ENCODE measurements around the gene ARL6IP6.
A peak's percentile ranks its signal among the peaks of the same experiment; 100 is the strongest.
"Not testable (repeated sequence)": the region's sequence is repeated elsewhere in the genome, so short reads cannot be mapped to it uniquely, and the experiment has no call there.

The ARL6IP6 gene

DNA sequence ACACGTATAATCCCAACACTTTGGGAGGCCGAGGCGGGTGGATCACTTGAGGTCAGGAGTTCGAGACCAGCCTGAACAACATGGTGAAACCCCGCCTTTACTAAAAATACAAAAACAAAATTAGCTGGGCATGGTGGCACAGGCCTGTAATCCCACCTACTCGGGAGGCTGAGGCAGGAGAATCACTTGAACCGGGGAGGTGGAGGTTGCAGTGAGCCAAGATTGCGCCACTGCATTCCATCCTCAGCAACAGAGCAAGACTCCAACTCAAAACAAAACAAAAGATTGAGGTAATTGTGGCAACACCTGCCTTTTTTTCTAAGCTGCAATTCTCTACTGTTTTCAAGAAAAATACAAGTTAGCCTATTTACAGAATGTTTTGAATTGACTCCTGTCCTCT is 4.2 kb downstream of the ARL6IP6 start:
- DNase-seq (ENCODE audit: low spot score), result not testable (repeated sequence)

- DNase-seq (ENCODE audit: low spot score), result no peak
These were observed 5.5 kb downstream of the ARL6IP6 start for GRCh38 chr2:152723918-152724317.

DNA sequence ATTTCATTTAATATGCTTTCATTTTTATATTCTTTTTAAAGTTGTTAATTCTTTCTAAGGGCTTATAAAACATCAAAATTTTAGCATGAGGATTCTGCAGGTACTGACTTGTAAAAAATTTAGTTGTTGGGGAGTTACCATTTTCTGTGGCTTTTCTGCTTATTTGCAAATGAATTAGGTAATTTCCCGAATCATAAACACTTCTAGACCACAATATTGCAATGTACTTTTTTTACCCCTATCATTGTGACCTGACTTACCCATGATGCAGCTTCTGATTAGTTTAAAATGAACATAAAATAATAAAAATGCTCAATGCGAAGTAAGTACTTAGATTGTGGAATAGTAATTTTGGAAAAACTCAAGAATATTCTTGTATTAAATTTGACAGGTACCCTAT is 11.4 kb downstream of the ARL6IP6 start:
- no peak for DNase-seq (ENCODE audit: low spot score)

- DNase-seq (ENCODE audit: low spot score), result no peak
These were observed 12.3 kb downstream of the ARL6IP6 start for GRCh38 chr2:152730591-152731333.

DNA sequence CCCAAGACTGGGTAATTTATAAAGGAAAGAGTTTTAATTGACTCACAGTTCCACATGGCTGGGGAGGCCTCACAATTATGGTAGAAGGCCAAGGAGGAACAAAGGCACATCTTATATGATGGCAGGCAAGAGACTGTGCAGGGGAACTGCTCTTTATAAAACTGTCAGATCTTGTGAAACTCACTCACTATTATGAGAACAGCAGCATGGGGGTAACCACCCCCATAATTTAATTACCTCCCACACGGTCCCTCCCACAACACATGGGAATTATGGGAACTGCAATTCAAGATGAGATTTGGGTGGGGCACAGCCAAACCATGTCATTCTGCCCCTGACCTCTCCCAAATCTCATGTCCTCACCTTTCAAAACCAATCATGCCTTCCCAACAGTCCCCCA is 19.1 kb downstream of the ARL6IP6 start:
- not testable (repeated sequence) for DNase-seq (ENCODE audit: low spot score)

DNA sequence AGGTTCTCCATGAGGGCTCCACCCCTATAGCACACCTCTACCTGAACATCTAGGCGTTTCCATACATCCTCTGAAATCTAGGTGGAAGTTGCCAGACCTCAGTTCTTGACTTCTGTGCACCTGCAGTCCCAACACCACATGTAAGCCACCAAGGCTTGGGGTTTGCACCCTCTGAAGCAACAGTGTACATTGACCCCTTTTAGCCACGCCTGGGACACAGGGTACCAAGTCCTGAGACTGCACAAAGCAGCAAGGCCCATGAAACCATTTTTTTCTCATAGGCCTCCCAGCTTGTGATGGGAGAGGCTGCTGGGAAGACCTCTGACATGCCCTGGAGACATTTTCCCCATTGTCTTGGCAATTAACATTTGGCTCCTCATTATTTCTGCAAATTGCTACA is 20.0 kb downstream of the ARL6IP6 start:
- no peak for DNase-seq (ENCODE audit: low spot score)

- not testable (repeated sequence) for DNase-seq (ENCODE audit: low spot score)
These were observed 21.3 kb downstream of the ARL6IP6 start for GRCh38 chr2:152739705-152740104.

- peak; percentile 16 for DNase-seq (ENCODE audit: low spot score)
These were observed 22.4 kb downstream of the ARL6IP6 start for GRCh38 chr2:152740743-152741328.

GRCh38 chr2:152743002-152743401 is 24.6 kb downstream of the ARL6IP6 start:
- DNase-seq (ENCODE audit: low spot score), result peak; percentile 21

GRCh38 chr2:152747751-152748150 is 29.3 kb downstream of the ARL6IP6 start:
- DNase-seq (ENCODE audit: low spot score), result not testable (repeated sequence)

DNA sequence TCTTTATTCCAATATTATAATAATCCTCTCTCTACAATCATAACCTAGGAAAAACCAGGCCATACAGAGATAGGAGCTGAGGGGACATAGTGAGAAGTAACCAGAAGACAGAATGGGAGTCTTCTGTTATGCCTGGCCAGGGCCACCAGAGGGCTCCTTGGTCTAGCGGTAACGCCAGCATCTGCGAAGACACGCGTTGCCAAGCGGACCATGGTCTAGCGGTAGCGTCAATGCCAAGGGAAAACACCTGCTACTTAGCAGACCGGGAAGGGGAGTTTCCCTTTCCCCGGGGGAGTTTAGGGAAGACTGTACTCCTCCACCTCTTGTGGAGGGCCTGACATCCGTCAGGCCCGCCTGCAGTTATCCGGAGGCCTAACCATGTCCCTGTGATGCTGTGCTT is 36.6 kb downstream of the ARL6IP6 start:
- no peak for DNase-seq (ENCODE audit: low spot score)

GRCh38 chr2:152759290-152760072 is 41.1 kb downstream of the ARL6IP6 start:
- DNase-seq (ENCODE audit: low spot score), result no peak

- no peak for DNase-seq (ENCODE audit: low spot score)
These were observed 42.8 kb downstream of the ARL6IP6 start for GRCh38 chr2:152761214-152761613.

DNA sequence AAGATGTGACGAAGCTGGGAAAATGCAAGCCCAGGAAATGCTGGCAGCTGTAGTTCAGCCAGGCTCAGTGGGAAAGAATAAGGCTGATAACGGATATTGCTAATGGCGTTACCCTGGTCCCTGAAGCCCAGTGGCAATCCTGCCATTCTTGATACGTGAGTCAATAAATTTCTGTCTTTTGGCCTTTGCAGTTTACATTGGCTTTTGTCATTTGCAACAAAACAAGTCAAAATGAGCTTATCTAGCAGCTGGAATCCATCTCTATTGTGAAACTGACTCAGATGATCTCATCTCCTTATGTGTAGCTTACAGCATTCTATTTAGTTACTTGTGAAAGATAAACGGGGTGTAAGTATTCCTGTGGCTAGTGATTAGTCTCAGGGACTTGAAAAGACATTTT is 43.8 kb downstream of the ARL6IP6 start:
- no peak for DNase-seq (ENCODE audit: low spot score)

GRCh38 chr2:152763208-152763607 is 44.8 kb downstream of the ARL6IP6 start:
- DNase-seq (ENCODE audit: low spot score), result not testable (repeated sequence)

DNA sequence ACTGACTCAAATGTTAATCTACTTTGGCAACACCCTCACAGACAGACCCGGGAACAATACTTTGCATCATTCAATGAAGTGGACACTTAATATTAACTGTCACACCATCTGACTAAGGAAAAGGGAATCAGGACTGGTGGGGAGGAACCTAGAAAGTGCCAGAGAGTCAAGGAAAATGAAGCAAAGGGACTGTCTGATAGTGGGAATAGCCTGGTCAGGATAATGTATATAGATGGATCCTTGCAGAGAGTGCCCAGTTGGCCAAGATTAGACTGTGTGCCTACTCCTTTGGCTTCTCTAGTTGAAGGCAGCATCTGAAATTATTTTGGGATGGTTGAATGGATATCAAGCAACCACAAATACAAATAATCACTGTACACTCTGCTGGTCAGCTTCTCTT is 45.2 kb downstream of the ARL6IP6 start:
- DNase-seq (ENCODE audit: low spot score), result no peak

GRCh38 chr2:152766928-152767327 is 48.5 kb downstream of the ARL6IP6 start:
- DNase-seq (ENCODE audit: low spot score), result no peak

GRCh38 chr2:152781175-152781574 is 62.8 kb downstream of the ARL6IP6 start:
- DNase-seq (ENCODE audit: low spot score), result no peak

DNA sequence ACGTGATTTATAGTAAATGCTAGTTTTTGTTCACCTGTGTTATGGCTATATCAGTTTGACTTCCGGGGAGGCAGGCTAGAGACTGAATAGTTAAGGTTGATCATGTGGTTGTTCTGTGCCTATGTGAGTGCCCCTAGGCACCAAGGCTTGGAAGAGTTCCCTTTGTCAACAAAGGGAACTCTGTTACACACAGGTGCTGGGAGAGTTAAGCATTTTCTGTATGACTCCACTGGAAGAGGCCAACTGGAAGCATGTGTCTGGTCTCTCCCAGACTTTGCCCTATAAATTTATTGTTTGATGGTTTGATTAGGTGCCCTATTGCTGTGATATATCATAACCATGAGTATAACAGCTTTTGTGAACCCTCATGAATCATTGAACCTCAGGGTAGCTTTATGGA is 63.8 kb downstream of the ARL6IP6 start:
- no peak for DNase-seq (ENCODE audit: low spot score)

- DNase-seq (ENCODE audit: low spot score), result no peak
These were observed 72.5 kb downstream of the ARL6IP6 start for GRCh38 chr2:152790883-152791282.

DNA sequence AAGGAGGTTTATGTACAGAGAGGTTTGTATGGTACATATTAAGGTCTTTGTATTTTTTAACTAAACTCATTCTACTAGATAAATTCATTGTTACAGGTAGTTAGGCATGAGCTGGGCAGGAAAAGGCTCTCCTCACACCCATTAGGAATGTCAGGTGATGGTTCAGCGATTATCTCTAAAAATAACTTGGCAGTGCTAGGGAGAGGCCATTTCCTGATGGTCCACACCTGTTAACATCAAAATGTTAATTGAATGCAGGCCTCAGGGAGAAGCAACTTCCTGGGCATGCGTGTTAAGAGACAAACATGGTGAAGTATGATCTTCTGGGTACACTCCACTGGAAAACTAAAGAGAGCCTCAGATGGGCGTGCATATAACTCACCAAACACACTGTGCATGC is 73.6 kb downstream of the ARL6IP6 start:
- DNase-seq (ENCODE audit: low spot score), result no peak

DNA sequence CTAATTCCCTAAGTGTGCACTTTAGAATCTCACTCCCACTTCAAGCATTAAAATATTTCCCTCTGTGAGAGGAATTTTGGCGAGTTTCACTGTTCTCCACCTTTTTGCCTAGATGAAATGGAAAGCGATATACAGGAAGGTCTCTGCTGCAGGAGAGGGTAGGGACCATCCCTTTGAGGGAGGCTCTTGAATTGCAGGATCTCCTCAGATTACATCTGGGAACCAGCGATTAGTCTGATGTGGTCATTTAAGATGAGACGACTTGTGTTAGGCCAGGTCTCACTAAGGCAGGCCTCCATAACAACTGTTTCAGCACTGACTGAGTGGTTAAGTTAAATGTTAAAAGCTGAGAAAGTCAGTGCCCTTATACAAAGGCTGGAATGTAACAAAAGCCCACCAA is 74.6 kb downstream of the ARL6IP6 start:
- DNase-seq (ENCODE audit: low spot score), result no peak

DNA sequence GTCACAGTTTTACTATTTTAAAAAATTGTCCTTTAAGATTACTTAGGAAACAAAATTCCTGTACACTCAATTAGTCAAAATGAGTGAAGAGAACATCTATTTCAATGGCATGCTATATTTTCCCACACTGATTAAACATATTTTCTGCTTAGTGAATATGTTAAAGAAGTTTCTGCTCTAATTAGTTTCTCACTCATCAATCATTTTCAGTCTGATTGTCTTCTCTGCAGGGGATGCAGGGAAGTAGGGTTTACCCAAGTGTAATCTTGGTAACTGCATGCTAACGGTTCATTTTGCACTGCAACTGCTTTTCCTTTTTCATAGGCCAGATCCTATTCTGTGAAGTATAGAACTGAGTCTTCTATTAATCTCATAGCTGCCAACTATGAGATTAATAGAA is 78.5 kb downstream of the ARL6IP6 start:
- no peak for DNase-seq (ENCODE audit: low spot score)

All from iPS-NIHi11 (cell line).